GM12878 (cell line): ENCODE measurements around the gene RTEL1. TPM values are rescaled to one million over a fixed set of nuclear protein-coding genes. Genes with fewer than 3 reads are reported as not detected.

ENCODE experiments used
- E2F8 ChIP-seq: fragments of 450-650 bp; IDR thresholded peaks from 2 replicates; pipeline ENCODE4 v1.6.1; 2018; ENCODE audit warnings: mild to moderate bottlenecking, low read depth, moderate library complexity; ENCODE audit not compliant: partially characterized antibody
- MLLT1 ChIP-seq: fragments of 450-650 bp; IDR thresholded peaks from 2 replicates; pipeline ENCODE4 v1.6.1; 2016; ENCODE audit warnings: mild to moderate bottlenecking
- POU2F2 ChIP-seq: IDR thresholded peaks from 3 replicates; pipeline ENCODE4 v1.6.1; 2011; ENCODE audit warnings: low read depth, mild to moderate bottlenecking, low read length, borderline replicate concordance
- TARDBP ChIP-seq: IDR thresholded peaks from 2 replicates; pipeline ENCODE4 v1.6.1; 2016; ENCODE audit warnings: borderline replicate concordance
- polyA plus RNA-seq, 11 experiments: library from polyadenylated mRNA; depleted of rRNA in 4 of 11; unstranded in 6 of 11; stranded (reverse) in 5 of 11; fragments of >200 nt; fragmentation: Nextera tagmentation in 4 of 11; fragmentation: Illumina TruSeq in 1 of 11; extraction: Ambion mirVana in 4 of 11; extraction: Trizol in 1 of 11; gene quantifications; 1 replicate in 1 of 11; 2 replicates in 10 of 11; pipeline versions ENCODE4 v1.2.1 to v1.2.3, GENCODE V29; 2011 to 2016; ENCODE audit warnings: inconsistent platforms in 2 of 11, missing spikeins in 2 of 11, low read depth in 1 of 11
- total RNA-seq, 4 experiments: library from RNA; depleted of rRNA in 3 of 4; stranded (reverse); fragments of >200 nt in 3 of 4; fragmentation: Illumina TruSeq in 1 of 4; extraction: Trizol in 1 of 4; gene quantifications; 2 replicates each; pipeline versions ENCODE4 v1.2.1 to v1.2.3, GENCODE V29; 2013 to 2021
- TF ChIP-seq, protein P1 (sequence below): fragments of 450-650 bp; IDR thresholded peaks from 2 replicates; pipeline ENCODE4 v1.6.1; 2017; ENCODE audit warnings: mild to moderate bottlenecking
- TF ChIP-seq, protein P2 (sequence below): IDR thresholded peaks from 2 replicates; pipeline ENCODE4 v1.6.1; 2012; ENCODE audit warnings: mild to moderate bottlenecking, low read depth, low read length
- TF ChIP-seq, protein P3 (sequence below): fragments of 450-650 bp; formaldehyde crosslinking; IDR thresholded peaks from 2 replicates; pipeline ENCODE4 v1.5.0; 2022; ENCODE audit warnings: mild to moderate bottlenecking, missing genetic modification characterization

The RTEL1 gene
- total and polyA plus RNA-seq, 10 of the 15 experiments (the other 5 are each of a cell fraction or from before 2014, with no cell fraction given), result 0.40 to 37.2 (median 15.6) TPM; not detected in 1

DNA sequence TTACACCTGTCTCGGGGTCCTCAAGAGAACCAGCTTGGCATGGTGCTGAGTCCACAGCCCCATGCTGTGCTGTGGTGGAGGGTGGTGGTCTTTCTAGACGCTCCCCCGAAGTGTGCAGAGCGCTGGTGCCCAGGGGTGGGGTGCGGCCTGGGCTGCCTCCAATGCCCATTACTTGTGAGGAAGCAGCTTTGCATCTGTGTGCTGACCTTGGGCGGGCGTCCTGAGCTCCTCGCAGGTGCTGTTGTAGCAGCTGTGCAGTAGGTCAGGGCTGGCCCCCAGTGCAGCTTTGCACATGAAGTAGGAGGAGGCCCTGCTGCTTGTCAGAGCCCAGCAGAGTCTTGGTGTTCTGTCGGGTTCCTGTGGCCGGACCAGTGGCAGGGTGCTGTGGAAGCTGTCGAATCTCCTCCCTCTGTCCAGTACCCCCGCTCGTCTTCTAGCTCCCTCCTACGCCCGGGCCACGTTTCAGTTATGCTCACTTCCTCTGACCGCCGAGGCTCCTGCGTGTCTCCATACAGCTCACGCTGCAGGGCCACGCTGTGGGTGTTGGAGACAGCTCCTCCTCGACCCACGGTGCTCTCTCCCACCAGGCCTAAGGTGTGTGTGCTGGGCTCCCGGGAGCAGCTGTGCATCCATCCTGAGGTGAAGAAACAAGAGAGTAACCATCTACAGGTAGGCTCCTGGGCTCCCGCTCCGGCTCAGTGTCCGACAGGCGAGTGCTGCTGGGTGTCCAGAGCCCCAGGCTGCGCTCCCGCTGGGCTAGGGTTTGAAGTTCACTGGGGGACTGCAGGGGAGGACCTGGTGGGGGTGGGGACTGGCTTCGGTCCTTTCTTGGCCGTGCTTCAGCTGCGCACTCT, 4.1 kb downstream of the RTEL1 start (continued):
- TF ChIP-seq, protein P1, sequence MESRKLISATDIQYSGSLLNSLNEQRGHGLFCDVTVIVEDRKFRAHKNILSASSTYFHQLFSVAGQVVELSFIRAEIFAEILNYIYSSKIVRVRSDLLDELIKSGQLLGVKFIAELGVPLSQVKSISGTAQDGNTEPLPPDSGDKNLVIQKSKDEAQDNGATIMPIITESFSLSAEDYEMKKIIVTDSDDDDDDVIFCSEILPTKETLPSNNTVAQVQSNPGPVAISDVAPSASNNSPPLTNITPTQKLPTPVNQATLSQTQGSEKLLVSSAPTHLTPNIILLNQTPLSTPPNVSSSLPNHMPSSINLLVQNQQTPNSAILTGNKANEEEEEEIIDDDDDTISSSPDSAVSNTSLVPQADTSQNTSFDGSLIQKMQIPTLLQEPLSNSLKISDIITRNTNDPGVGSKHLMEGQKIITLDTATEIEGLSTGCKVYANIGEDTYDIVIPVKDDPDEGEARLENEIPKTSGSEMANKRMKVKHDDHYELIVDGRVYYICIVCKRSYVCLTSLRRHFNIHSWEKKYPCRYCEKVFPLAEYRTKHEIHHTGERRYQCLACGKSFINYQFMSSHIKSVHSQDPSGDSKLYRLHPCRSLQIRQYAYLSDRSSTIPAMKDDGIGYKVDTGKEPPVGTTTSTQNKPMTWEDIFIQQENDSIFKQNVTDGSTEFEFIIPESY, result no peak
- TF ChIP-seq, protein P2, sequence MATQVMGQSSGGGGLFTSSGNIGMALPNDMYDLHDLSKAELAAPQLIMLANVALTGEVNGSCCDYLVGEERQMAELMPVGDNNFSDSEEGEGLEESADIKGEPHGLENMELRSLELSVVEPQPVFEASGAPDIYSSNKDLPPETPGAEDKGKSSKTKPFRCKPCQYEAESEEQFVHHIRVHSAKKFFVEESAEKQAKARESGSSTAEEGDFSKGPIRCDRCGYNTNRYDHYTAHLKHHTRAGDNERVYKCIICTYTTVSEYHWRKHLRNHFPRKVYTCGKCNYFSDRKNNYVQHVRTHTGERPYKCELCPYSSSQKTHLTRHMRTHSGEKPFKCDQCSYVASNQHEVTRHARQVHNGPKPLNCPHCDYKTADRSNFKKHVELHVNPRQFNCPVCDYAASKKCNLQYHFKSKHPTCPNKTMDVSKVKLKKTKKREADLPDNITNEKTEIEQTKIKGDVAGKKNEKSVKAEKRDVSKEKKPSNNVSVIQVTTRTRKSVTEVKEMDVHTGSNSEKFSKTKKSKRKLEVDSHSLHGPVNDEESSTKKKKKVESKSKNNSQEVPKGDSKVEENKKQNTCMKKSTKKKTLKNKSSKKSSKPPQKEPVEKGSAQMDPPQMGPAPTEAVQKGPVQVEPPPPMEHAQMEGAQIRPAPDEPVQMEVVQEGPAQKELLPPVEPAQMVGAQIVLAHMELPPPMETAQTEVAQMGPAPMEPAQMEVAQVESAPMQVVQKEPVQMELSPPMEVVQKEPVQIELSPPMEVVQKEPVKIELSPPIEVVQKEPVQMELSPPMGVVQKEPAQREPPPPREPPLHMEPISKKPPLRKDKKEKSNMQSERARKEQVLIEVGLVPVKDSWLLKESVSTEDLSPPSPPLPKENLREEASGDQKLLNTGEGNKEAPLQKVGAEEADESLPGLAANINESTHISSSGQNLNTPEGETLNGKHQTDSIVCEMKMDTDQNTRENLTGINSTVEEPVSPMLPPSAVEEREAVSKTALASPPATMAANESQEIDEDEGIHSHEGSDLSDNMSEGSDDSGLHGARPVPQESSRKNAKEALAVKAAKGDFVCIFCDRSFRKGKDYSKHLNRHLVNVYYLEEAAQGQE, result no peak
- TF ChIP-seq POU2F2 (no peak), E2F8 (no peak), TARDBP (no peak), MLLT1 (no peak)
- TF ChIP-seq, protein P3, sequence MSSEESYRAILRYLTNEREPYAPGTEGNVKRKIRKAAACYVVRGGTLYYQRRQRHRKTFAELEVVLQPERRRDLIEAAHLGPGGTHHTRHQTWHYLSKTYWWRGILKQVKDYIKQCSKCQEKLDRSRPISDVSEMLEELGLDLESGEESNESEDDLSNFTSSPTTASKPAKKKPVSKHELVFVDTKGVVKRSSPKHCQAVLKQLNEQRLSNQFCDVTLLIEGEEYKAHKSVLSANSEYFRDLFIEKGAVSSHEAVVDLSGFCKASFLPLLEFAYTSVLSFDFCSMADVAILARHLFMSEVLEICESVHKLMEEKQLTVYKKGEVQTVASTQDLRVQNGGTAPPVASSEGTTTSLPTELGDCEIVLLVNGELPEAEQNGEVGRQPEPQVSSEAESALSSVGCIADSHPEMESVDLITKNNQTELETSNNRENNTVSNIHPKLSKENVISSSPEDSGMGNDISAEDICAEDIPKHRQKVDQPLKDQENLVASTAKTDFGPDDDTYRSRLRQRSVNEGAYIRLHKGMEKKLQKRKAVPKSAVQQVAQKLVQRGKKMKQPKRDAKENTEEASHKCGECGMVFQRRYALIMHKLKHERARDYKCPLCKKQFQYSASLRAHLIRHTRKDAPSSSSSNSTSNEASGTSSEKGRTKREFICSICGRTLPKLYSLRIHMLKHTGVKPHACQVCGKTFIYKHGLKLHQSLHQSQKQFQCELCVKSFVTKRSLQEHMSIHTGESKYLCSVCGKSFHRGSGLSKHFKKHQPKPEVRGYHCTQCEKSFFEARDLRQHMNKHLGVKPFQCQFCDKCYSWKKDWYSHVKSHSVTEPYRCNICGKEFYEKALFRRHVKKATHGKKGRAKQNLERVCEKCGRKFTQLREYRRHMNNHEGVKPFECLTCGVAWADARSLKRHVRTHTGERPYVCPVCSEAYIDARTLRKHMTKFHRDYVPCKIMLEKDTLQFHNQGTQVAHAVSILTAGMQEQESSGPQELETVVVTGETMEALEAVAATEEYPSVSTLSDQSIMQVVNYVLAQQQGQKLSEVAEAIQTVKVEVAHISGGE (CRISPR knock-in tag), result no peak
- TF ChIP-seq, all 136 proteins: peak for 0
